SK-N-SH treated with all-trans-retinoic acid at 6 μM for 48 hours (cell line): ENCODE data around the gene HS3ST3B1.

ENCODE experiments used
- ATAC-seq: fragments of 200-7000 bp; cut with Tn5 transposase; 3 replicates; pipeline ENCODE4 v1.9.1; 2020; ENCODE audit warnings: mild to moderate bottlenecking, moderate library complexity
- ARNTL ChIP-seq: fragments of 450-650 bp; formaldehyde crosslinking; IDR thresholded peaks from 2 replicates; pipeline ENCODE4 v1.5.0; 2020; ENCODE audit warnings: low read depth, mild to moderate bottlenecking, moderate library complexity, borderline replicate concordance
- BACH2 ChIP-seq: fragments of 250-450 bp; sonication (Bioruptor Pico); IDR thresholded peaks from 2 replicates; pipeline ENCODE4 v1.9.0; 2021; ENCODE audit warnings: mild to moderate bottlenecking, borderline replicate concordance
- CREB5 ChIP-seq: fragments of 250-450 bp; sonication (Bioruptor Pico); IDR thresholded peaks from 2 replicates; pipeline ENCODE4 v1.5.1; 2020; ENCODE audit warnings: low read depth, mild to moderate bottlenecking, moderate library complexity
- CSDC2 ChIP-seq: fragments of 250-450 bp; sonication (Bioruptor Pico); IDR thresholded peaks from 2 replicates; pipeline ENCODE4 v1.5.0; 2020; ENCODE audit warnings: mild to moderate bottlenecking, moderate library complexity
- CSRNP3 ChIP-seq: fragments of 250-450 bp; sonication (Bioruptor Pico); IDR thresholded peaks from 2 replicates; pipeline ENCODE4 v1.5.1; 2021; ENCODE audit warnings: mild to moderate bottlenecking, moderate library complexity
- ESRRG ChIP-seq: fragments of 250-450 bp; sonication (Bioruptor Pico); IDR thresholded peaks from 2 replicates; pipeline ENCODE4 v1.6.1; 2021; ENCODE audit warnings: mild to moderate bottlenecking
- GLIS3 ChIP-seq: fragments of 250-450 bp; sonication (Bioruptor Pico); IDR thresholded peaks from 2 replicates; pipeline ENCODE4 v1.5.0; 2020; ENCODE audit warnings: mild to moderate bottlenecking, moderate library complexity
- ISL1 ChIP-seq: fragments of 250-450 bp; sonication (Bioruptor Pico); IDR thresholded peaks from 2 replicates; pipeline ENCODE4 v2.1.2; 2022; ENCODE audit warnings: mild to moderate bottlenecking, moderate library complexity
- OSR1 ChIP-seq: fragments of 250-450 bp; sonication (Bioruptor Pico); IDR thresholded peaks from 2 replicates; pipeline ENCODE4 v1.8.0; 2022; ENCODE audit warnings: moderate library complexity, mild to moderate bottlenecking, inconsistent platforms
- PPARA ChIP-seq: fragments of 250-450 bp; sonication (Bioruptor Pico); IDR thresholded peaks from 2 replicates; pipeline ENCODE4 v1.5.0; 2020; ENCODE audit warnings: mild to moderate bottlenecking, borderline replicate concordance
- RARB ChIP-seq: fragments of 250-450 bp; sonication (Bioruptor Pico); IDR thresholded peaks from 2 replicates; pipeline ENCODE4 v1.8.0; 2021; ENCODE audit warnings: mild to moderate bottlenecking, moderate library complexity
- SNAI2 ChIP-seq: fragments of 250-450 bp; sonication (Bioruptor Pico); IDR thresholded peaks from 2 replicates; pipeline ENCODE4 v1.5.0; 2020; ENCODE audit warnings: mild to moderate bottlenecking, moderate library complexity
- TCF4 ChIP-seq: fragments of 250-450 bp; sonication (Bioruptor Pico); IDR thresholded peaks from 2 replicates; pipeline ENCODE4 v1.8.0; 2021; ENCODE audit warnings: mild to moderate bottlenecking, moderate library complexity, borderline replicate concordance
- TSHZ2 ChIP-seq: fragments of 250-450 bp; sonication (Bioruptor Pico); IDR thresholded peaks from 2 replicates; pipeline ENCODE4 v1.5.0; 2020; ENCODE audit warnings: mild to moderate bottlenecking, moderate library complexity
- ZC3H10 ChIP-seq: fragments of 250-450 bp; sonication (Bioruptor Pico); IDR thresholded peaks from 2 replicates; pipeline ENCODE4 v1.5.1; 2021; ENCODE audit warnings: mild to moderate bottlenecking, moderate library complexity
- ZFP30 ChIP-seq: fragments of 450-650 bp; formaldehyde crosslinking; IDR thresholded peaks from 2 replicates; pipeline ENCODE4 v1.5.0; 2022; ENCODE audit warnings: mild to moderate bottlenecking, moderate library complexity
- ZNF565 ChIP-seq: fragments of 450-650 bp; formaldehyde crosslinking; conservative IDR thresholded peaks from 2 replicates; pipeline ENCODE4 v1.5.0; 2020; ENCODE audit warnings: low read depth, mild to moderate bottlenecking, moderate library complexity
- ZNF70 ChIP-seq: fragments of 450-650 bp; formaldehyde crosslinking; IDR thresholded peaks from 2 replicates; pipeline ENCODE4 v1.5.0; 2020; ENCODE audit warnings: mild to moderate bottlenecking, moderate library complexity
- ZNF8 ChIP-seq: fragments of 450-650 bp; formaldehyde crosslinking; IDR thresholded peaks from 2 replicates; pipeline ENCODE4 v1.5.0; 2020; ENCODE audit warnings: mild to moderate bottlenecking, moderate library complexity

HS3ST3B1 gene

GRCh38 chr17:14372461-14372860 is 71.6 kb downstream of the HS3ST3B1 start (continued):
- TF ChIP-seq ARNTL (CRISPR knock-in tag) (no peak), ZC3H10 (CRISPR knock-in tag) (no peak)

- TF ChIP-seq CSRNP3: no peak
- ATAC-seq: no peak
These were observed 72.2 kb downstream of the HS3ST3B1 start for GRCh38 chr17:14372905-14373613.

- TF ChIP-seq PPARA (CRISPR knock-in tag) (no peak), ZNF8 (no peak), SNAI2 (CRISPR knock-in tag) (no peak), ZNF70 (CRISPR knock-in tag) (no peak), ISL1 (CRISPR knock-in tag) (no peak), ZC3H10 (CRISPR knock-in tag) (no peak), CSDC2 (CRISPR knock-in tag) (no peak), OSR1 (CRISPR knock-in tag) (no peak)
- ATAC-seq: no peak
These were observed 72.9 kb downstream of the HS3ST3B1 start for GRCh38 chr17:14373614-14374259.

GRCh38 chr17:14374268-14374667 is 73.4 kb downstream of the HS3ST3B1 start:
- ATAC-seq: no peak
- no peak for TF ChIP-seq GLIS3
- TF ChIP-seq ESRRG (CRISPR knock-in tag): no peak
- no peak for TF ChIP-seq OSR1 (CRISPR knock-in tag)
- TF ChIP-seq ZC3H10 (CRISPR knock-in tag): no peak
- TF ChIP-seq ZFP30: no peak
- TF ChIP-seq ZNF565: no peak
- no peak for TF ChIP-seq CSRNP3
- TF ChIP-seq PPARA (CRISPR knock-in tag): no peak
- no peak for TF ChIP-seq SNAI2 (CRISPR knock-in tag)

- TF ChIP-seq TSHZ2 (no peak), RARB (CRISPR knock-in tag) (no peak), SNAI2 (CRISPR knock-in tag) (no peak), ZC3H10 (CRISPR knock-in tag) (no peak), ESRRG (CRISPR knock-in tag) (no peak)
- no peak for ATAC-seq
These were observed 75.8 kb downstream of the HS3ST3B1 start for GRCh38 chr17:14376666-14377065.

GRCh38 chr17:14381606-14382005 is 80.7 kb downstream of the HS3ST3B1 start:
- TF ChIP-seq CREB5 (CRISPR knock-in tag) (no peak), ZC3H10 (CRISPR knock-in tag) (no peak), OSR1 (CRISPR knock-in tag) (no peak), ESRRG (CRISPR knock-in tag) (no peak), BACH2 (no peak), TCF4 (CRISPR knock-in tag) (no peak), TSHZ2 (no peak)
- TF ChIP-seq, all 23 proteins: peak for 0
- ATAC-seq: no peak
